Measurements from ENCODE around the gene CLPX.

CLPX gene

GRCh38 chr15:65099336-65099735 is 85.8 kb downstream of the CLPX start:
- DNase-seq (ENCODE audit: low read depth): no peak
- TF ChIP-seq, protein P1, sequence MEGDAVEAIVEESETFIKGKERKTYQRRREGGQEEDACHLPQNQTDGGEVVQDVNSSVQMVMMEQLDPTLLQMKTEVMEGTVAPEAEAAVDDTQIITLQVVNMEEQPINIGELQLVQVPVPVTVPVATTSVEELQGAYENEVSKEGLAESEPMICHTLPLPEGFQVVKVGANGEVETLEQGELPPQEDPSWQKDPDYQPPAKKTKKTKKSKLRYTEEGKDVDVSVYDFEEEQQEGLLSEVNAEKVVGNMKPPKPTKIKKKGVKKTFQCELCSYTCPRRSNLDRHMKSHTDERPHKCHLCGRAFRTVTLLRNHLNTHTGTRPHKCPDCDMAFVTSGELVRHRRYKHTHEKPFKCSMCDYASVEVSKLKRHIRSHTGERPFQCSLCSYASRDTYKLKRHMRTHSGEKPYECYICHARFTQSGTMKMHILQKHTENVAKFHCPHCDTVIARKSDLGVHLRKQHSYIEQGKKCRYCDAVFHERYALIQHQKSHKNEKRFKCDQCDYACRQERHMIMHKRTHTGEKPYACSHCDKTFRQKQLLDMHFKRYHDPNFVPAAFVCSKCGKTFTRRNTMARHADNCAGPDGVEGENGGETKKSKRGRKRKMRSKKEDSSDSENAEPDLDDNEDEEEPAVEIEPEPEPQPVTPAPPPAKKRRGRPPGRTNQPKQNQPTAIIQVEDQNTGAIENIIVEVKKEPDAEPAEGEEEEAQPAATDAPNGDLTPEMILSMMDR (IDR thresholded peaks at IDR 0.05; ENCODE audit: low read depth, low read length, missing control alignments): no peak
- H3K4me3 ChIP-seq (ENCODE audit: low read depth, low read length): no peak overlapping the region
- in situ Hi-C loops (cut with HindIII; ENCODE audit: low sequenced_read_pairs): no loop called here

All from astrocyte of the cerebellum (primary cell).